ENCODE results near the gene IGF2BP3. TPM values are rescaled to one million over a fixed set of nuclear protein-coding genes. Genes with fewer than 3 reads are reported as not detected.
"Not testable (repeated sequence)": the region's sequence is repeated elsewhere in the genome, so short reads cannot be mapped to it uniquely, and the experiment has no call there.

IGF2BP3 gene
- total RNA-seq, 1 donor from 2014 or later: 44.0 TPM

DNA sequence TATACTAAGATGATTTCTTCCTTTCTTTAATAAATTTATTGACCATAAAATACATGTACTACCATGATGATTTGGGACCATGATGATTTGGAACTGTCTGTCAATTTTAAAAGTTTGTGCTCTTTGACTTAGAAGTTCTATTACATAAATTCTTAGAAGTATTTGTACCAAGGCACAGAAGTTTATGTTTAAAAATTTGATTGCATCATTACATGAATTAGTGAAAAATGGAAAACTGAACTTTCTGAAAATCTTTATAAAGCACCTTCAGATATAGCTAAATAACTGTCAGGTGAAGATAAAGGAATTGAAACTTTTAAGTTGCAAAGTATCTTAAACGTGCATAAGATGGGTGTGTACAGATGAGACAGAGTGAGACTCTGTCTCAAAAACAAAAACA is 139.2 kb downstream of the IGF2BP3 start:
- Histone ChIP-seq H3K4me3 (ENCODE audit: low read depth, low read length) (no peak overlapping the region), H3K36me3 (ENCODE audit: control insufficient read depth, insufficient read depth, low read length) (no peaks in the 10 kb centered on the region), H3K27me3 (ENCODE audit: control insufficient read depth, insufficient read depth, low read length) (no peaks in the 10 kb centered on the region)
- DNase-seq (ENCODE audit: low read depth): no peak
- TF ChIP-seq, protein P1, sequence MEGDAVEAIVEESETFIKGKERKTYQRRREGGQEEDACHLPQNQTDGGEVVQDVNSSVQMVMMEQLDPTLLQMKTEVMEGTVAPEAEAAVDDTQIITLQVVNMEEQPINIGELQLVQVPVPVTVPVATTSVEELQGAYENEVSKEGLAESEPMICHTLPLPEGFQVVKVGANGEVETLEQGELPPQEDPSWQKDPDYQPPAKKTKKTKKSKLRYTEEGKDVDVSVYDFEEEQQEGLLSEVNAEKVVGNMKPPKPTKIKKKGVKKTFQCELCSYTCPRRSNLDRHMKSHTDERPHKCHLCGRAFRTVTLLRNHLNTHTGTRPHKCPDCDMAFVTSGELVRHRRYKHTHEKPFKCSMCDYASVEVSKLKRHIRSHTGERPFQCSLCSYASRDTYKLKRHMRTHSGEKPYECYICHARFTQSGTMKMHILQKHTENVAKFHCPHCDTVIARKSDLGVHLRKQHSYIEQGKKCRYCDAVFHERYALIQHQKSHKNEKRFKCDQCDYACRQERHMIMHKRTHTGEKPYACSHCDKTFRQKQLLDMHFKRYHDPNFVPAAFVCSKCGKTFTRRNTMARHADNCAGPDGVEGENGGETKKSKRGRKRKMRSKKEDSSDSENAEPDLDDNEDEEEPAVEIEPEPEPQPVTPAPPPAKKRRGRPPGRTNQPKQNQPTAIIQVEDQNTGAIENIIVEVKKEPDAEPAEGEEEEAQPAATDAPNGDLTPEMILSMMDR (IDR thresholded peaks at IDR 0.05; ENCODE audit: insufficient read depth, low read length, poor library complexity, severe bottlenecking): no peak

DNA sequence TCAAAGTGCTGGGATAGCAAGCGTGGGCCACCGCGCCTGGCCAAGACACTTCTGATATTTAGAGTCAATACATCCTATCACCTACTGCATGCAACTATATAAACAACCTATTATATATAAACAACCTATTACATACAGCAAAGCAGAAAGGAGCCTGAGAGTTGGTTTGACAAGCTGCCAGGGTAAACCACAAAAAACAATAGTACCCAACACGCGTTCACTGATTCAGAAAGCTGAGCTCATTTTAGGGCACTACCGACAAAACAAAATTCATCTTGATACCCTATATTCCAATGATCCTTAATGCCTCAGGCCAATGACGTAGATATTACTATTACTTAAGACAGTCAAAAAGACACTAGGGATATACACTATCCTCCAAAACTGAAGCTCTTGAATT is 154.9 kb downstream of the IGF2BP3 start:
- Histone ChIP-seq H3K36me3 (ENCODE audit: control insufficient read depth, insufficient read depth, low read length) (no peaks in the 10 kb centered on the region), H3K27me3 (ENCODE audit: control insufficient read depth, insufficient read depth, low read length) (no peaks in the 10 kb centered on the region), H3K4me3 (ENCODE audit: low read depth, low read length) (no peak overlapping the region)
- TF ChIP-seq, protein P1 (IDR thresholded peaks at IDR 0.05; ENCODE audit: insufficient read depth, low read length, poor library complexity, severe bottlenecking): no peak
- no peak for DNase-seq (ENCODE audit: low read depth)

DNA sequence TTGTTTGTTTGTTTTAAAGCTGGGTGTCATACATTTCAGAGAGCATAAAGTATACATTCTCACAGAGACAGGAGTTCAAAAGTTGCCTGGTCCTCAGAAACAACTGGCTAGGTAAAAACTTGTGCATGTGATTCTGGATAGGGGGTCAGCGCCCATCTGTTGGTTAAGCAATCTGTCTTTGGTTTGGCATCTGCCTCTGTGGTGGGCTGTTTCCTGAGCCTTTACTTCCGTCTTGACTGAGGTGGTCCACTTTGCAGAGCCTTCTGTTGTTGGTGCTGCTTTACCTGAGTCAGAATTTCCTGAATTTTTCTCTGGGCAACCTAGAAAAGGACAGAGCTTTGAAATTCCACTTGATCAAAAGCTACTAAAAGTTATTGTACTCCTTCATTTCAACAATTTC is 158.2 kb downstream of the IGF2BP3 start:
- H3K27me3 ChIP-seq (ENCODE audit: control insufficient read depth, insufficient read depth, low read length); H3K36me3 ChIP-seq (ENCODE audit: control insufficient read depth, insufficient read depth, low read length); DNase-seq (ENCODE audit: low read depth); H3K4me3 ChIP-seq (ENCODE audit: low read depth, low read length): not testable (repeated sequence)

DNA sequence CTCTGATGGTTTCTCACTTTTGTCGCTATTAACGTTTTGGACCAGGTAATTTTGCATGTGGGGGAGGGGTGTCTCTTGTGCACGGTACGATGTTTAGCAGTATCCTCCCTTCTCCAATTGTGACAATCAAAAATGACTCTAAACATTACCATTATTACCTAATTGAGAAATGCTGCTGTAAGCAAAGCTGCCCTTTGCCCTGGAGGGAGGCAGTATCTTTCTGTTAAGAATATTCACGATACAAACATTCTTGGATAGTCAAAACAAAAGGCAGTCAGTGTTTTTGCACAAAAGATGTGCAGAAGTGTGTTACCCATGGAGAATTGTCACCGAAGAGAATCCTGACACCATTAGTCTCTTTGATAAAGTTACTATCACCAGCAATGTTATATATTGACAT is 161.5 kb downstream of the IGF2BP3 start:
- Histone ChIP-seq H3K27me3 (ENCODE audit: control insufficient read depth, insufficient read depth, low read length) (no peaks in the 10 kb centered on the region), H3K36me3 (ENCODE audit: control insufficient read depth, insufficient read depth, low read length) (peaks cover 2% of the 10 kb centered on the region), H3K4me3 (ENCODE audit: low read depth, low read length) (no peak overlapping the region)
- DNase-seq (ENCODE audit: low read depth): no peak
- TF ChIP-seq, protein P1 (IDR thresholded peaks at IDR 0.05; ENCODE audit: insufficient read depth, low read length, poor library complexity, severe bottlenecking): no peak

DNA sequence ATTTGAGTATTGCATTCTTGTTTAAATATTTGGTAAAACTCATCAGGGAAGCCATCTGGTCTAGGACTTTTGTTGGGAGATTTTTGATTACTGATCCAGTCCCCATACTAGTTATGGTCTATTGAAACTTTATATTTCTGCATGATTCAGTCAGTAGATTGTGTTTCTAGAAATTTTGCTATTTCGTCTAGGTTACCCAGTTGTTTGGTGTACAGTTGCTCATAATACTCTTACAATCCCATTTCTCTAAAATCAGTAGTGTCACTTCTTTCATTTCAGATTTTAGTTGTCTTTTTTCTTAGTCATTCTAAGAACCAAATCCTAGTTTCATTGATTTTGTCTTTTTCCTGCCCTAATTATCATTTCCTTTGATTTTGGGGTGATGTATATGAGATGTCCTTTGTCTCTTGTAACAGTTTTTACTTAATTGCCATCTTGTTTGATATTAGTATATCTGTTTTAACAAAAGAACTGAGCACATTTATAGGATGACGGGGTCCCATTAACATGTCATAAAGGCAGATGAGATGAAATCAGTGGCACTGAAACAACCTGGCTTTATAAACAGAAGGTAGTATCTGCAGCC is 163.3 kb downstream of the IGF2BP3 start:
- Histone ChIP-seq H3K27me3 (ENCODE audit: control insufficient read depth, insufficient read depth, low read length) (no peaks in the 10 kb centered on the region), H3K36me3 (ENCODE audit: control insufficient read depth, insufficient read depth, low read length) (peaks cover 2% of the 10 kb centered on the region), H3K4me3 (ENCODE audit: low read depth, low read length) (no peak overlapping the region)
- DNase-seq (ENCODE audit: low read depth): no peak
- TF ChIP-seq, protein P1 (IDR thresholded peaks at IDR 0.05; ENCODE audit: insufficient read depth, low read length, poor library complexity, severe bottlenecking): no peak

DNA sequence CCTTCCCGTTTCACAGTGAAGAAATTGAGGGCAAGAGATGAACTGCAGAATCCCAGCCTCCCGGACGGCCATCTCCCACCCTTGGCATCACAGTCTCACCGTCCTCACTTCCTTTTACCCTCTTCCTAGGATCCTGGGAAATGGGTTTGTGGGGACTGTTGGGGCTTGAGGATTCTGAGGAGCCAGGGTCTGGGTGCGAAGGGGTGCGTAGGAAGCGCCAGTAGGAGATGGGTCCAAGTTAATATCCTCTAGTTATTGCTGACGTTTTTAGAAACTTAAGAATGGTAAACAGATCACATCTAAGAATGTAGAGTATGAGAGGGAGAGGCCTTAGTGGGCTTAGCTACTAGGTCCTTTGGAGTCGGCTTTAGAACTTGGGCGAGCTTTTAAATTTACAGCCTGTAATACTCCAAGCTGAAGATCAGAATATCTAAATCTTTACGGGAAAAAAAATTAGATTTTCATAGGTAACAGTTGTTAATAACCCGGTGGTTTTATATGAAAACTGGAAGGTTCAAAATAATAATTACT is 170.5 kb downstream of the IGF2BP3 start:
- TF ChIP-seq, protein P1 (IDR thresholded peaks at IDR 0.05; ENCODE audit: insufficient read depth, low read length, poor library complexity, severe bottlenecking): no peak
- Histone ChIP-seq H3K4me3 (ENCODE audit: low read depth, low read length) (peak overlapping the region; percentile 99), H3K27me3 (ENCODE audit: control insufficient read depth, insufficient read depth, low read length) (no peaks in the 10 kb centered on the region), H3K36me3 (ENCODE audit: control insufficient read depth, insufficient read depth, low read length) (no peaks in the 10 kb centered on the region)
- no peak for DNase-seq (ENCODE audit: low read depth)

Measured in kidney epithelial cell (primary cell).